Measurements from ENCODE around the gene CCDC197. TPM values are rescaled to one million over a fixed set of nuclear protein-coding genes. Genes with fewer than 3 reads are reported as not detected.

CCDC197 gene
- polyA plus RNA-seq (ENCODE audit: insufficient read length in 4 of 4), result not detected

DNA sequence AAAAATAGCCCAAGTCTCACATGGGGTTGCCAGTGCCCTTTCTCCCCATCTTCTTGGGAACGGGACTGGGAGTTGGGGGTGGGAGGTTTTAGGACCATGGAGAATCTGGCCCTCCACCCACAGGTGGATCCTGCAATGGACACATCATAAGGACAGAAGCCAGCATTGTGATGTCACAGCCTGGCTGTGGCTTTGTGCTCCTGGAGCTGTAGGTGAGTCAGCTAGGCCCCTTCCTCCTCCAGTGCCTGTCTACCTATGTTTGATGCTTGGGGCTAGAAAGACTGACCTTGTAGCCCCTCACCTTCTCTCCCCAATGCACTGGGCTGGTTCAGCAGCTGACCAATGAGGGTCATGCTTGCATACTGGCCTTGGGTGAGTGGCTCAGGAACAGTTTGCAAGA lies at the start of gene CCDC197:
CCDC197 (plus strand) TSS at position 220 of the 400 bp plus-strand sequence. CDS start 831 bp downstream, outside the sequence.
- DNase-seq (ENCODE audit: low read depth in 4 of 4, low spot score in 3 of 4), result no peak

DNA sequence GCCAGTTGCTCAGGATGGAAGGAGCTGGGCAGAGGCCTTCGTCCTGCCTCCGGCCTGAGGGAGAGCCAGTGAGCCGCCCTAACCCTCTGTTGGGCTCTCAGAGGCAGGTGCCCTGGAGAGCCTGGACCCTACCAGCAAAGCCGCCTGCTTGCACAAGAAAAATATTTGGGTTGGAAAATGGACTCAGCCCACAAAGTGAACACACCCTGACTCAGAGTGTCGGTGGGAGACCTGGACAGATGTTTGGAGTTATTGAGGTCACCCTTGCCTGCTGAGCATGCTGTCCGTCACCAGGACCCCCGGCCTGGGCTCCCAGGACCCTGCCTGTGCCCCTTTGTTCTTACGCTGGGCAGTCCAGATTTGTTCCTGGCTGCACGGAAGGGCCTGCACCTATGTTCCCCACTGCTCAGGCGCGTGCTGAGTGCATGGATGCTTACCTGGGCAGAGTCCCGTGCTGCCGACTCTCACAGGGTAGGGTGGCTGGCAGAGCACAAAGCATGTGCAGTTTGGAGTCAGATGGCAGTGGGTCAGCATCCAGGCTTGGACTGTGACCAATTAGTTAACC lies 47.5 kb upstream of the CCDC197 start:
- no peak for DNase-seq (ENCODE audit: low read depth in 4 of 4, low spot score in 3 of 4)

DNA sequence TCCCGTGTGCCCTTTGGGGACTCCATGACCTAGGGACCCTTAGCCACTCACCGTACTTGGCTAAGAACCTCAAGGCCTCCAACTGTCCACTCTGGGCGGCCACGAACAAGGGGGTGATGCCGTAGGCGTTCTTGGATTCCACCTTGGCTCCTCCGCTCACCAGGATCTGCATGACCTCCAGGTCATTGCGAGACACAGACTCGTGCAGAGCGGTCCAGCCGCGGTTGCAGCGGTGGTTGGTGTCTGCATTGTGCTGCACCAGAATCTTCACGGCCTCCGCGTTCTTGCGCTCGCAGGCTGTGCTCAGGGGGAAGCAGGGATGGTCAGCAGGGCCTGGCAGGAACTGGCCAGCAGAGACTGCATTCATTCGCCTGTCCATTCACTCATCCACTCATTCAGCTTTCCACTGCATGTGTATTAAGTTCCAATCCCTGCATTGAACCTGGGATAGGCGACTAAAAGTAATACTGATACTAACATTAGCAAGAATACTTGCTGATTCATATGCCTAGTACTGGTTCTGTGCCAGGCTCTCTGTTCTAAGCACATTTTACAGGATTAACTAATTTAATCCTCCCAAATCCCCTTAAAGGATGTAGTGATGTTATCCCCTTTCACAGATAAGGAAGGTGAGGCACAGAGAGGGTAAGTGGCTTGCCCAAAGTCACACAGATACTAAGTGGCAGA lies 46.0 kb upstream of the CCDC197 start:
- no peak for DNase-seq (ENCODE audit: low read depth in 4 of 4, low spot score in 3 of 4)

DNA sequence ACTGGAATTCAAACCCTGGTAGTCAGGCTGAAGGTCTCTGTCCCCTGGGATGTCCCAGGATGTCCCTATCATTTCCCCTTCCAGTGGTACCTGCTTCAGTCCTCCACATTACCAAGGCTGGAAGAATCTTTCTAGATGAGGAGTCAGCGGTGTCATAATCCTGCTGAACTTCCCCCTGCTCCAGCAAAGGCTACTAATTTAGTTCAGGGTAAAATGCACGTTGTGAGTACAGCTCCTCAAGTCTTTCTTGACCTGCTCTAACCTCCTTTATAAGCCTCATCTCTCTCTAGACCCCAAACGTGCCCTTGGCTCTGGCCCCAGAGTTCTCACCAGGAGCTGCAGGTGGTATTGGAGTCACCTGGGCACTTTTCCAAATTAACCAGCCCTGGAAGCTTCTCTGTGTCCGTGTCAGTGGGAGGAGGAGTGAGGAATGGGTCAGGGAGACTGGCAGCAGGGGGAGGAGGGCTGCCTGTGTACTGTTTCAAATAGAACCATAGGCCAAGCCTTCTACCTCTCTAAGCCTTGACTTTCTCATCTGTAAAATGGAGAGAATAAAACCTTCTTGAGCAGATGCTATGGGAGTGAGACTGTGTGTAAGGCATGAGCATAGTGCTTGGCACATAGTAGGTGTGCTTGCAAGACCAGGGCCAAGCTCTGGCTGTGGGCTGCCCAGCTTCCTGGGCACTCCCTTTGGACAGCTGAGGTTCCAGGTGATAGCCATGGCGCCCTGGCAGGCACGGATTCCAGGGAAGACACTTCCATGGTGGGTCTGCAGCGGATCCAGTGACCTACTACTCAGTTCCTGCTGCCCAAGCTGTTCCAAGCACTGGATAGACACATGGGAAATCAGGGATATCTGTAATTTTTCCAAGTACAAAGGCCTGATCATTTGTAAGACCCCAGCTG lies 45.2 kb upstream of the CCDC197 start:
- DNase-seq (ENCODE audit: low read depth in 4 of 4, low spot score in 3 of 4), result no peak

DNA sequence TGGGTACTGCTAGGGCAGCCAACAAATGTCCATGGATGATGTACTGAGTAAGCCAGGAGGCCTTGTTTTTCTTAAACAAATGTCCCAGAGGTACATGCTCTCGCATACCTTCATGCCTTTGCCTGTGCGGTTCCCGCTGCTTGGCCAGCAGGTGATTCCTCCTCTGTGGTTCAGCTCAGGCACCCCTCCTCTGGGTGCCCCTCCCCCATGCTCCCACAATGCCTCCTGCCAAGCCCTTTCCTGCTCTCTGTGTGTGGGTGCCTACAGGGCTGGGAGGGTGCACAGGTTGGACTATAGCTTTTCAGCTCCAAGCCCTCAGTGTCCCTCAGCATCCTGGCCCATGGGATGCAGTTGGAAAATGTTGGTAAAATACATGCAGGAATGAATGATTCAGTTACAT lies 44.3 kb upstream of the CCDC197 start:
- DNase-seq (ENCODE audit: low read depth in 4 of 4, low spot score in 3 of 4), result no peak

DNA sequence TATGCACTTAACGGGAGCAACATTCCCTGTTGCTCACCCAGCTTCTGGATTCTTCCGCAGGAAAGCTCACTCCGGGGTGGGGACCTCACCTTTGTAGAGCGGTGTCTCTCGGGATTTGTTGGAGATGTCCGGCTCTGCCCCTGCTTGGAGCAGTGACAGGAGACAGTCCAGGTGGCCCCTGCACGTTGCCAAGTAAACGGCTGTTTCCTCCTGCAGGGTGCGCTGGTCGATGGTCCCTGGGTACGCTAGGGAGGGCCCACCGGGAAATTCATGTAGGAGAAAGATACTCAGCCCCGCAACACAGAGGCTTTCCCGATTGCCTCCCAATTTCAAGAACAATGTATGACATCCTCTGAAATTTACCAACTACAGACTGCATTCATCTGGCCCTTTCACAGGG lies 43.8 kb upstream of the CCDC197 start:
- DNase-seq (ENCODE audit: low read depth in 4 of 4, low spot score in 3 of 4), result no peak

DNA sequence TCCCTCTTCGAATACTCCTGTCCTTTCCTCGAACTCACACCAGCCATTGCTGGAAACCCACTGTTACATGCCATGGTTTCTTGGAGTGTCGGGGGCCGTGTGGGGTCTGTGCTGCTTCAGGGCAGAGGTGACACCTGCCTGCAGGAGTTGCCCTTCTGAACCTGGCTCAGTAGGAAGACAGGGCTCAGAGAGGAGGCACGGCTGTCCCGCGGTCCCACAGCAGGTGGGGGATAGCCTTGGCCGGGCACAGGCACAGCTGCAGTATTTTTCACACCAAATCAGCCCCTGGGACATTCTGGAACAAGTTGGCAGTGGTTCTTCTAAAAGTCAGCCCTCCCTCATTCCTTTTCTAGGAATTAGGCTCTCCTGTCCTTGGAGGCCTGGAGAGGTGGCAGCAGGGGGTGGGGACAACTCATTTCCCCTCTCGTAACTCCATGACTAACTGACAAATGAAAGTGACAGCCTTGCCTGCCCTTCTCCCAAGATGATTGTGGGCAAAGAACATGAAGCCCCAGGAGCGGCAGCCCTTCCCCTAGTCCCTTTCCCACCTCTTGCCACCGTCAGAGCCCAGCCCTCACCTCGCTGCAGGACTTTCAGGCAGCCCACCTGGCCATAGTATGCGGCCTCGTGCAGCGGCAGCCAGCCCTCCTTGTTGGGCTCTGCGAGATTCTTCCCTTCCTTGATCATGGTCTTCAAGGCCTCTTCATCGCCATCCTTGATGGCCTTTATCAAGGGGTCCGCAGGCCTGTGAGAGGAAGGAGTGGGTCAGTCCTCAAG lies 43.2 kb upstream of the CCDC197 start:
- DNase-seq (ENCODE audit: low read depth in 4 of 4, low spot score in 3 of 4), result no peak

DNA sequence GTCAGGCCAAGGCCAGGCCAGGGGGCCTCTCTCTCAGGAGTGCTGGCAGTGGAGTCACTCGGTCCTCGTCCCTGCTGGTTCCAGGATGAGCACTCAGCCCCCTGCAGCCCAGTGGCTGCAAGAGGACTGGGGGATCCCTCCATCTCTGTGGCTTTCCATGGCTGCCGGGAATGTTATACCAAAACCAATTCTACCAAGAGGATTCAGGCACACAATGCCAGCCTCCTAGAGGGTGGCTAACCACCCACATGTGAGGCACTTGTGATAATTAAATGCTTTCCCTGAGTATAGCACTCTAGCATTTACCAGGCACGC lies 42.6 kb upstream of the CCDC197 start:
- DNase-seq (ENCODE audit: low read depth in 4 of 4, low spot score in 3 of 4), result no peak

DNA sequence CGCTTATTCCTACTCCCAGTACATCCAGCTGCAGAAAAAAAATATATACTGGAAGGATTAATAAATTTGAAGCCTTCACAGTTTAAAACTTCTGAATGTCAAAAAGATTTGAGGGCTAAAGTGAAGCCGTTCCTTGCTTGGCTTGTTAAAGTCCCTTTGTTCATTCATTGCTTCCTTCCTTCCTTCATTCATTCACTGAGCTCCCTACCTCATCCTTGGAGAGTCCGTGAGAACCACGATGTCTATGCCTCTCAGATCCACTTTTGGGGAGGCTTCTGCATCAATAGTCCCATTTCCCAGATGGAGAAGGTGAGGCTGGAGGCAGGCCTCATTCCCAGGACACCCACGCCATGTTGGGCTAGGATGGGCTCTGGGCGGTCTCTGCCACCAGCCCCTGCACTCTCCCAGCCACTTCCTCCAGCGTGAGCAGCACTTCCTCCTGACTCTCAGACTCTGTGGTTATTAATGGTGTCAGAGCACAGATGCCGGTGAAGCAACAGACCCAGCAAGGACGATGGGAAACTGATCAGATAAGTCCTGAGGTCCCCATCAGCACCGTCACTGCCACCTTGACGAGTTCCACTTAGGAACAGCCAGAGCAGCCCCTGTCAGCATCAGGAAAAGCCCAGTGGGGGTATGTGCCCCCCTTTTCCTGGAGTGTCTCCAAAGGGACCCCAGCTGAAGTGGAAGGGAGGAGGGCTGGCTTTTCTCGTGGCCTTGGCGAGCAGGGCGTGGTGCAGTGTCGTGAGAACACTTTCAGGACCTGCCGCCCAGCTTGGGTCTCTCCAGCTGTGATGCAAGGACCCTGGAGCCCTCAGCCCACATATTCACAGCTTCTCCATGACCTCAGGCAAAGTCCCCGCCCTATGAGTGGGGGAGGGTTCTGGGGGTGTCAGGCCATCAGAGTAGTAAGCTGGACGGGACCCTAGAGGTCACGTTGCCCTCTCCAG lies 41.9 kb upstream of the CCDC197 start:
- no peak for DNase-seq (ENCODE audit: low read depth in 4 of 4, low spot score in 3 of 4)

DNA sequence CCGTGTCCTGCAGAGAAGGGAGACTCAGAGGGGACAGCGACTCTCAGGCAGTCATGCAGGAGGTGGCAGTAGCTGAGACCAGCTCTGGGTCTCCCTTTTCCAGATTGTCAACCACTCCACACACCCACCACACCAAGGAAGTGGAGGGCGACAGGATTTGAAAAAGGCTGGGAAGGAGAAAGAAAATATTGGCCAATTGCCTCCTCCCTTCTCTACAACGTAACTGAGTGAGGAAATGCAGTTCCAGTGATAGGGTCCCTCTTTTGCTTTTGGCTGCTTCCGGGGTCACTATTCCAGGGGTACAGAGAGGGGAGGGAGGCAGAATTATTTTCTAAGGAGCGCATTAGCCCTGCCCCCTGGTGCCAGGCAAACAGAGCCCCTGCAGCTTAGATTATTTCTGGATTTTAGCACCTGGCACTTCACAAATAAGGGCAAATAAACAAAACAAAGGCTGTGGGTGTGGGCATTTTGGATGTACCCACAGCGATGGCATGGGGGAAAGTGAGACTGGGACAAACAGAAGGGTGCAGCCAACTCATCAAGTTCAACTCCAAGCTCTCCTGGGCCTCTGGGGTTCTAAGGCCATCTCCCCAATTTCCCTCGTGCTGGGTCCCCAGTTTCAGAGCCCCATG lies 41.1 kb upstream of the CCDC197 start:
- no peak for DNase-seq (ENCODE audit: low read depth in 4 of 4, low spot score in 3 of 4)

DNA sequence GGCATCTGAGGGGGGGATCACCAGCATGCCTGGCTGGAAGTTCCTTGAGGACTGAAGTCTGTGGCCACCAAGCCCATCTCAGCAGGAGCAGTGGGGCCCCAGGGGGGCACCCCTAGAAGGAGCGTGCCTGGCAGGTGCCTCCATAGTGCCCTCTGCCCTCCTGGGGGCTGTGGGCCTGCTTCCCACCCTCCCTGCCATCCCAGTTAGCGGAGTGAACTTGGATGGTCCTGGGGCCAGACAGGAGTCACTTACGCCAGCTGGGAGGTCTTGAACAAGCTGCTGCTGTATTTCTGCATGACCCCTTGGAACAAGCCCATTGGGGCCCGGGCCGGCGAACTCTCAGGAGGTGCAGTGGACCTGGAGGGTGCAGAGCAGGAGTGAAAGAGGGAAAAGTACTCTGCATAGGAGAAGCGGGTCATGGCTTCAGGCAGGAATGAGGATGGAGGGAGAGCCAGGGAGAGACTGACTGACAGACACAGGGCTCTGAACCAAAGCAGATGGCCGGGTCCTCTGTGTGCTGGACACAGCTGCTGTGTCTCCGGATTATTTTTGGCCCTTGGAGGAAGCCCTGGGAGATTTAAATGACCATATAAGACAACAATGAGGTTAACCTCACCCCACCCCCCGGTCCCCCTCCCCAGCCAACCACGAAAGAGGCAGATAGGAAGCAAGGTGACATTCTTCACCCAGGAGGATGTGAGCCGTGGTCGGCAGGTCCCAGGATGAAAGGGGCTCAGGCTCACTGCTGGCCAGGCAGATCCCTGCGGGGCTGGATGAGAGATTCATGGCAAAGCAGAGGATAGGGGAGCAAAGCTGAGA lies 40.4 kb upstream of the CCDC197 start:
- DNase-seq (ENCODE audit: low read depth in 4 of 4, low spot score in 3 of 4), result no peak

DNA sequence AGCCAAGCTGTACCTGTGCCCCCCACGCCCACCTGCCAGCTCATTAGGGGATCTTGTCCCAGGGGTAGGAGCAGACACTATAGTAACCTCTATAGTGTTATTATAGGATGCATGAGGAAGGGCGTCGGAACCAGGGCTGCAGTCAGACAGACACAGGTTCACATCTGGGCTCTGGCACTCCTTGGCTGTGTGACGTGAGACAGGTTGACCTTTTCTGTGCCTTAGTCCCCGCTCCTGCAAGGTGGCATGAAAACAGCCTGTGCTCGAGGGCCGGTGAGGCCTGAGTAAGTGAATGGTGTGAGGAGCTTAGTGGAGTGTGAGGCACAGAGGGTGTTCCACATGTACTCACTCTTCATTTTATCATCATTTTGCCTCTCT lies 39.8 kb upstream of the CCDC197 start:
- DNase-seq (ENCODE audit: low read depth in 4 of 4, low spot score in 3 of 4), result no peak

DNA sequence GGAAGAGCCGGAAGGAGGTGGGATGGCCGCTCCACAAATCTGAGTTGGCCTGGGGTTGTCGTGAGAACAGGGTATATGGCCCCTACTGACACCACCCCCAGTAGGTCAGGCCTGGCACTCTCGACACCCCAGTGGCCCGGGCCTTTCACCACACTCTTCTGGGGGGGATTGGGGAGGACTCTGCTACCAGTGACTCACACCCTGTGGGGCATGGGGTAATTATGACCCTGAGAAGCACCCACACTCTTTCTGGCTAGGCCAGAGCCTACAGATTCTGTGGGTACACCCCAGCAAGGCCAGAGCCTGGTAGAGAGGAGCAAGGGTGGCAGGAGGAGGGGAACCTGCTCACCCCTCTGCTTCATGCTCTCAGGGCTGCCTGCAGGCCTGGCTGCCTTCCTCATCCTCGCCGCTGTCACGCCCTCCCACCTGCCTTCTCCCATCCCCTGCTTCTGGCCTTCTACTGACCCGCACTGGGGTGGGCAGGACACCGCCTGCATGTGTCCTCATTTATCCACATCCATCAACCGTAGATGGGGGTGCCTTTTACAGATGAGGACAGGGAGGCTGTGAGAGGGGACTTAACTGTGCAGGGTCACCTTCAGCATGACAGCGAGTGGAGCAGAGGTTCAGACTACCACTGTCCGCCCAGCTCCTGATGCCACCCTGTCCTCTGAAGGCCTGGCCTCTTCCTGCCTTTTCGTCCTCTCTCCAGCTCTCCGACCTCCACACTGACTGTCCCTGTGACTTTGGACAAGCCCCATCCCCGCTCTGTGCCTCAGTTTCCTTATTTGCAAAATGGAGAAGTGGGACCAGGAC lies 39.1 kb upstream of the CCDC197 start:
- no peak for DNase-seq (ENCODE audit: low read depth in 4 of 4, low spot score in 3 of 4)

DNA sequence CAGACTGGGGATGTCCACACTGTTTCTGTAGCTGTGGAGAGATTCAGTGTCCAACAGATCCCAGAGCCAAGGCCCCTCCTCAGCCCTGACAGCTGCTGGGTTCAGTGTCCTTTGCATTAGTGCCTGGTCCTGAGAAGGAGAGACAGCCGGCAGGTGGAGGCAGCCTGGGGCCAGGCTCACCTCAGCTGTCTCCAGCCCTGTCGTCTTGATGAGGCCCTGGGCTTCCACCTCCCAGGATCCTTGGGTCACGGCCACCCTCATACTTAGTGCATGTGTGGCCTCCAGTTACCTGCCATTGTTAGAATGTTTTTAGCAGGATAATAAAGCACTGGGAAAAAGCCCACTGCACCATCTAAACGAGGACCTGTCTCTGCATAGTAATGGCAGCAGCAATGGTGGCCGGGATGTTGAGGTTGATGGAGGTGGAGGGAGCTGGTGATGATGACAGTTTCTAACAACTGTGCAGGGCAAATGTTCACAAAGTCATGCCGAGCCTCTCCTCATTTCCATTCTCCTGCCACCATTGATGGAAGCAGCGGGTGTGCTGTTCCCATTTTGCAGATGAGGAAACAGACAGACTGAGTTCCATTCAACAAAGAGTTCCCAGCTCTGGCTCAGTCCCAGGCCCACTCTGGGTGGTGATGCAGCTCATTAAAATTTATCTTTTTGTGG lies 38.4 kb upstream of the CCDC197 start:
- no peak for DNase-seq (ENCODE audit: low read depth in 4 of 4, low spot score in 3 of 4)

DNA sequence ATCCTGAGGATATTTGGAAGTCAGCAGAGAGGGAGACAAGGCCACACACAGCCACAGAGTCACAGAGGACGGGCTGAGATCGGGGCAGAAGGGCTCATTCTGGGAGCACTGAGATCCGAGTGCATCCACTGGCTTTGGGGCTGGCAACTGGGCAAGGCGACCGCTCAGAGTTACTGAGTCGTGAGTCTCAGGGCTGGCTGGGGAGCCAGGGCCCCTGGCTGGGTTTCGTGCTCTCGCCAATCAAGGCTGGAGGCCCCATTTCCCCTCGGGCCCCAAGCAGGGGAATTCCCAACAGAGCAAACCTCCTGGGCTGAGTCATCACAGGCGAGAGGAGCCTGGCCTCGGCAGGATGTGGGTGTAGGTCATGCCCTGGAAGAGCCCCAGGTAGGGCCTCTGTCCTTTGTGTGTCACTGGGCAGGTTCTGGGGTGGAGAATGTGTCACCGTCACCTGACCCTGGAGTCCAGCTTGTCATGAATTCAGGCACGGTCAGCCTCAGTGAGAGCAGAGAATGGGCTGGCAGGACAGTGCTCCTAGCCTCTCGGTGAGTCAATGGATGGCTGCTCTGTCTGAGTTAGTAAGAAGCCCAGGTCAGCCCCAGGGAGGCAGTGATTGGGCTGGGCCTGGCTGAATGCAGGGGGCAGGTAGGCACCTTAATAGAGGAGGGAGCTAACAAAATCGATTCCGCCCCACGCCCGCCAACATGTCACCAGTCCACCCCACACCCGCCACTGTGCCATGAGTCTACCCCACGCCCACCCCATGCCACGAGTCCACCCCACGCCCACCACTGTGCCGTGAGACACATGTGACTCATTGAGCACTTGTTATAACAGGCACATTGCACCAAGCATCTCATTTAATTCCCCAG lies 37.6 kb upstream of the CCDC197 start:
- DNase-seq (ENCODE audit: low read depth in 4 of 4, low spot score in 3 of 4), result no peak

DNA sequence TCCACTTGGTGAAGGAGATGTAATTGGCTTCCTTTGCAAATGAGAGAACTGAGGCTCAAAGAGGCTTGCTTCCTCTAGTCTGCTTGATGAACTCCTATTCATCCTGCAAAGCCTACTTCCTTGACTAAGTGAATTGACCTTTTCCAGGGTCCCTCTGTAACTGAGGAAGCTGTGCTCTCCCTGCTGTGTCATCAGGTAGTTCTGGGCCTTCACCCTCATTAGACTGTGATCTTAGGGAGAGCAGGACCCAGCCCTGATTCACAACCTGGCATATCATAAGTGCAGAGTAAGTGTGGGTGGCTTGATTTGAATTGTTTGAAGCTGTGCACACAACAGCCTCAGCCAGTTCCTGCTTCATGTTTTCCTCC lies 37.0 kb upstream of the CCDC197 start:
- DNase-seq (ENCODE audit: low read depth in 4 of 4, low spot score in 3 of 4), result no peak
